ENCODE results near the gene MLH1. TPM values are rescaled to one million over a fixed set of nuclear protein-coding genes. Genes with fewer than 3 reads are reported as not detected.
"Not testable (repeated sequence)": the region's sequence is repeated elsewhere in the genome, so short reads cannot be mapped to it uniquely, and the experiment has no call there.

MLH1 gene
- 10 to 100 TPM; 24.4 to 39.9 (median 26.7) TPM for polyA plus RNA-seq (ENCODE audit: low read depth in 6 of 6)

DNA sequence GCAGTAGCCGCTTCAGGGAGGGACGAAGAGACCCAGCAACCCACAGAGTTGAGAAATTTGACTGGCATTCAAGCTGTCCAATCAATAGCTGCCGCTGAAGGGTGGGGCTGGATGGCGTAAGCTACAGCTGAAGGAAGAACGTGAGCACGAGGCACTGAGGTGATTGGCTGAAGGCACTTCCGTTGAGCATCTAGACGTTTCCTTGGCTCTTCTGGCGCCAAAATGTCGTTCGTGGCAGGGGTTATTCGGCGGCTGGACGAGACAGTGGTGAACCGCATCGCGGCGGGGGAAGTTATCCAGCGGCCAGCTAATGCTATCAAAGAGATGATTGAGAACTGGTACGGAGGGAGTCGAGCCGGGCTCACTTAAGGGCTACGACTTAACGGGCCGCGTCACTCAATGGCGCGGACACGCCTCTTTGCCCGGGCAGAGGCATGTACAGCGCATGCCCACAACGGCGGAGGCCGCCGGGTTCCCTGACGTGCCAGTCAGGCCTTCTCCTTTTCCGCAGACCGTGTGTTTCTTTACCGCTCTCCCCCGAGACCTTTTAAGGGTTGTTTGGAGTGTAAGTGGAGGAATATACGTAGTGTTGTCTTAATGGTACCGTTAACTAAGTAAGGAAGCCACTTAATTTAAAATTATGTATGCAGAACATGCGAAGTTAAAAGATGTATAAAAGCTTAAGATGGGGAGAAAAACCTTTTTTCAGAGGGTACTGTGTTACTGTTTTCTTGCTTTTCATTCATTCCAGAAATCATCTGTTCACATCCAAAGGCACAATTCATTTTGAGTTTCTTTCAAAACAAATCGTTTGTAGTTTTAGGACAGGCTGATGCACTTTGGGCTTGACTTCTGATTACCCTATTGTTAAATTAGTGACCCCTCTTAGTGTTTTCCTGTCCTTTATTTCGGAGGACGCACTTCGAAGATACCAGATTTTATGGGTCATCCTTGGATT is at the start of gene MLH1:
Gene MLH1 (plus strand): TSS at position 193 of the 958 bp plus-strand sequence. CDS start 30 bp downstream, at position 223.
- peaks cover 15 to 32% (median 21%) of the 10 kb centered on the region in 3 donors for H3K4me1 Mint-ChIP-seq
- H3K27me3 Mint-ChIP-seq = no peaks in the 10 kb centered on the region
- peaks cover 0 to 2% (median 1%) of the 10 kb centered on the region in 7 donors for H3K9me3 Mint-ChIP-seq
- ATAC-seq (ENCODE audit: low read depth in 2 of 2) (peak; percentile 80 to 81), DNase-seq (peak; percentile 99)
- peaks cover 14 to 18% of the 10 kb centered on the region in 2 donors for H3K36me3 Mint-ChIP-seq
- no peak within 1 kb of the TSS for H3K27ac Mint-ChIP-seq
- H3K4me3 Mint-ChIP-seq = no peak within 1 kb of the TSS

DNA sequence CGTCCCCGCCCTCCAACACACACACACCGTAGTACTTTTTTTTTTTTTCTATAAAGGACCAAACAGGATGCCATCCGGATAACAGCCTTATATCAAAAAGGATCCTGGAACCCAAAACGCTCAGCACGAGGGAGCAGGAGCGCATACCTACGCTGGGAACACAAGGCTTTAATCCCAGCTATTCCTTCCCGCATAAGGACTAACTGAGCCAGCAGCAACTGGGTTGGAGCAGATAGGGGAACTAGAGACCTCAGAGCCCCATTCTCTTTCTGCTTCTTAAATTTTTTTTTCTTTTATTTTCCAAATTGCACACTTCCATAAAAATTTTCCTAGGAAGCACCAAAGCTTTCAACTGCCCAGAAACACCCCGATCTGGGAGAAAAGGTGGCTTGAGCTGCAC is 49.7 kb upstream of the MLH1 start:
- Mint-ChIP-seq H3K4me3 (peak overlapping the region; percentile 82 to 93 (median 86)), H3K4me1 (peaks cover 14 to 30% (median 21%) of the 10 kb centered on the region in 3 donors), H3K9me3 (peaks cover 0 to 21% (median 16%) of the 10 kb centered on the region in 7 donors), H3K36me3 (peaks cover 4 to 10% of the 10 kb centered on the region in 2 donors), H3K27ac (peak overlapping the region in 4 of 6 donors; percentile 56 to 69 (median 64)), H3K27me3 (no peaks in the 10 kb centered on the region)
- DNase-seq = no peak
- ATAC-seq (ENCODE audit: low read depth in 2 of 2) = no peak

DNA sequence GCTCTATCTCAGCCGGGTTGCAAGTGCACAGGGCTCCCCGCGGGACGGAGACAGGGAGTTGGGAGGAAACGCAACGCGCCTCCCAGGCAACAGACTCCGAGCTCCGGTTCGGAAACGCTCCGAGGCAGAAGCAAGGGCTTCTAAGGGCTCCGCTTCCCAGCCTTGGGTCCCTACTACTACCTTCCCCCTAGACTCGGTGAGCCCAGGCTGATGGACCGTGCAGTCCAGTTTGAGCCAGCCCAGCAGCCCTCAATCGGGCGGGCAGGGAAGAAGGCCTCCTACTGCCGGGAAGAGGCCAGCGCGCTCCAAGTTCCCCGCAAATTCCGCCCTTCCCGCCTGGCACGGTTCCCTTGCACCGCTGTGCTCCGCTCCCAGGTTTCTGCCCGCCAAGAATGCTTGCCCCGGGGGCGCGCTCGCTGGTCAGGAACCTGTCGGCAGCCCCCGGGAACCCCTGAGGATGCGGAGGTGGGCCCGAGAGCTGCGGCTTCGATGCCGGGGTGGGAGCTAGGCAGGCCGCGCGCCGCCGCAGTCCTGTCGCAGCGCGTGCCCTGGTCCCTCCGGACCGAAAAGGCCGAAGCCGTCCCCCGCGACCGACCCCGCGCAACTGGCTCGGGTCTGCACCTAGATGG is 49.2 kb upstream of the MLH1 start:
- H3K27ac Mint-ChIP-seq = peak overlapping the region in 5 of 6 donors; percentile 19 to 69 (median 61)
- no peaks in the 10 kb centered on the region for H3K27me3 Mint-ChIP-seq

DNA sequence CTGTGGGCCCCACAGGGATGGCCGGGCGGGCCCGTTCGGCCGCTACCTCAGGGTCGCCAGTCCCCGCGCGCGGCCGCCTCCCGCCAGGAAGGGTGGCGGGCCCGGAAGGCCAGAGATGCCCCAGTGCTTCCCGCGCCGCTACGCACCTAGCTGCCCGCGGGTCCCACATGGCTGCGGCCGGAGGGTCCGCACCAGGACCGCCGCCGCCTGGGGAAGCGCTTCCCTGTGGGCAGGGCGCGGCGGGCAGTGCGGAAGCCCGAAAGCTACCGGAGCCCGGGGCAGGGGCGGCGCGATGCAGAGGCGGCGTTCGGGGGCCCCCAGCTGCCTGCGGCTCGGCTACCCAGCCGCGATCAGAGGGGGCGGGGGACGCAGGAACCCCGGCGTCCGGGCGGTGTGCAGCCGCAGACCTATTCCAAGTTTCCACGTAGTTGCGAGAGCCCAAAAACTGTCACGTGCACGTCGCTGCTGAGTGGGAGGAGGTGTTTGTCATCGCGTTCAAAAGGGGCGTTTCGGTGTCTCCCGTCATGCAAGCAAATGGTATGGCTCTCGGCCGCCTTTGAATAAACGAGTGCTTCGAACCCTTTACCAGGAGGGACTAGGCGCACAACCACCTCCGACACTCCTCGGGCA is 48.6 kb upstream of the MLH1 start, which contains the start of gene TRANK1:
Gene TRANK1 (minus strand): TSS at position 414 of the 630 bp plus-strand sequence. CDS start 245 bp downstream, at position 169.
- DNase-seq = peak; percentile 71
- H3K36me3 Mint-ChIP-seq = peaks cover 8 to 20% of the 10 kb centered on the region in 2 donors
- peak within 1 kb of the TSS; percentile 60 to 90 (median 76) for H3K27ac Mint-ChIP-seq
- H3K9me3 Mint-ChIP-seq = peaks cover 0 to 28% (median 22%) of the 10 kb centered on the region in 7 donors
- H3K4me1 Mint-ChIP-seq = peaks cover 9 to 30% (median 16%) of the 10 kb centered on the region in 3 donors
- no peaks in the 10 kb centered on the region for H3K27me3 Mint-ChIP-seq
- peak within 1 kb of the TSS; percentile 82 to 94 (median 90) for H3K4me3 Mint-ChIP-seq
- peak; percentile 88 to 89 for ATAC-seq (ENCODE audit: low read depth in 2 of 2)

More for the DNA sequence above, 49.2 kb upstream of the MLH1 start:
- peaks cover 0 to 26% (median 19%) of the 10 kb centered on the region in 7 donors for H3K9me3 Mint-ChIP-seq
- H3K4me1 Mint-ChIP-seq = peaks cover 13 to 30% (median 19%) of the 10 kb centered on the region in 3 donors
- H3K4me3 Mint-ChIP-seq = peak overlapping the region; percentile 82 to 93 (median 86)
- peak; percentile 44 to 51 for ATAC-seq (ENCODE audit: low read depth in 2 of 2)
- peak; percentile 28 for DNase-seq
- H3K36me3 Mint-ChIP-seq = peaks cover 5 to 15% of the 10 kb centered on the region in 2 donors

DNA sequence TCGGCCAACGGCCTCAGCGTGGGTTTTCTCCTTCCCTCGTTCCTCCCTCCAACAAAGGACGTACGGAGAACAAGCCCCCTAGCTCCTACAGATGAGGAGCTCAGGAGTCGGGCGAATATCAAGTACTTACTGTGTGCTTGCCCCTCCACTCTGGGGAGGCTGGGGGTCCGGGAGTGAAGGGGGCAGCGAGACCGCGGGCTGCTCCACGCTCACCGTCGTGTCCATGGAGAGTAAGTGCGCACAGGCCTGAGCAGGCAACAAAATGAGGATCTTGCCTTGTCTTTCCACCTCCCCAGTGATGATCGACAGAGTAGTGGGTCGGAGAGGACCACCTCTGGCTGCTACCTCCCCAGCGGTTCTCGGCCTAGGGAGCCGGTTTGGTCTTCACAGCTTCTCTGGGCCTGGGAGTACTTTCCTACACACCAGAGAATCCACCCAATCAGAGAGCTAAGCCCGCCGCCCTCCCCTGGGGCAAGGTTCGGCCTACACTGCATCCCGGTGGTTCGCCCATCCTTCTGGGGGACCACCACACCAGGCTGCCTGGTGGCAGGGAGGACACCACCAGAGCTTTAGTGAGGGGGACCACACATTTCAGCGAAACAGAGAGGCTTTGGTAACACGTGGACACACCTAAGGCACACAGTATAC is 47.9 kb upstream of the MLH1 start:
- Mint-ChIP-seq H3K9me3 (peaks cover 0 to 28% (median 22%) of the 10 kb centered on the region in 7 donors), H3K4me3 (peak overlapping the region; percentile 82 to 94 (median 90)), H3K36me3 (peaks cover 8 to 20% of the 10 kb centered on the region in 2 donors), H3K4me1 (peaks cover 9 to 29% (median 16%) of the 10 kb centered on the region in 3 donors), H3K27me3 (no peaks in the 10 kb centered on the region), H3K27ac (peak overlapping the region; percentile 60 to 90 (median 70))
- DNase-seq (no peak), ATAC-seq (ENCODE audit: low read depth in 2 of 2) (no peak)

DNA sequence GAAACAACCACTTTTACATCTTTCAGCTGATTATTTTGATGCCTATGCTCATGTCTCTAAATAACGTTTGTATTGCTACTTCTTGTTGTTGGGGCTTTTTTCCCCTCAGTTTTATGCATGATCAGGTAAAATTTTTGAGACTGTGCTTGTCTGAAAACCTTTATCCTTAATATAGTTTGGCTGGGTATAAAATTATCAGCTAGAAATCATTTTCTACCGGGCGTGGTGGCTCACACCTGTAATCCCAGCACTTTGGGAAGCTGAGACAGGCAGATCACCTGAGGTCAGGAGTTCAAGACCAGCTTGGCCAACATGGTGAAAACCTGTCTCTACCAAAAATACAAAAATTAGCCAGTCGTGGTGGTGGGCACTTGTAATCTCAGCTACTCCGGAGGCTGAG is 45.5 kb upstream of the MLH1 start:
- H3K27me3 Mint-ChIP-seq; ATAC-seq (ENCODE audit: low read depth in 2 of 2); DNase-seq: not testable (repeated sequence)
- Mint-ChIP-seq H3K4me3 (peak overlapping the region in 2 of 8 donors; percentile 68 to 74), H3K27ac (peak overlapping the region in 1 of 6 donors; percentile 24), H3K4me1 (peaks cover 6 to 18% (median 9%) of the 10 kb centered on the region in 3 donors), H3K9me3 (peaks cover 0 to 28% (median 22%) of the 10 kb centered on the region in 7 donors), H3K36me3 (peaks cover 8 to 20% of the 10 kb centered on the region in 2 donors)

DNA sequence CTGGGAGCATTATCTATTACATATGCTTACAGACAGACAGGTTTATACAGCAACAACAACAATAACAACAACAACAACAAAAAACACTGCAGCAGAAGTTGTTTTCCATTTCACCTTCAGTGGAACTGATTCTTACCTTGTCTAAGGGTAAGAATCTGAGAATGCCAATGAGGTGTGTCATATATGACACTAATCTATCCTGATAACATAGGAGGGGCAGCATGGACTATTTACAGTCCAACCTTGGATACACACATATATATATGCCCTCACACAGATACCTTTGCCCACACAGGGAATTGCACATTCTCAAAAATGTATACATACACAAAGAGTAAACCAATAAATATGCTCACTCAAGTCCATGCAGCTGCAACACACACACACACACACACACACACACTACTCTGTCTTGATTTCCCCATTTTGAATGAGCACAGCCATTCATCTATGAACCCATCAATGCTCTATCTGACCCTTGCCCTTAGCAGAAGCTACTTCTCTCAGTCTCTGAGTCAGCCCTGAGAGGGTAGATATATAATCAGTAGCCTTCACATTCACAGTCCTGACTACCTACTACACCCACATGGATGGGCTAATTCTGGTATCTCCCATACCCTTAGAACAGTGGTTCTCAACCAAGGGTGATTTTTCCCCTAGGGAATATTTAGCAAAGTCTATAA is 38.7 kb upstream of the MLH1 start:
- ATAC-seq (ENCODE audit: low read depth in 2 of 2) (no peak), DNase-seq (no peak)
- peaks cover 0 to under 1% of the 10 kb centered on the region in 2 donors for H3K36me3 Mint-ChIP-seq

DNA sequence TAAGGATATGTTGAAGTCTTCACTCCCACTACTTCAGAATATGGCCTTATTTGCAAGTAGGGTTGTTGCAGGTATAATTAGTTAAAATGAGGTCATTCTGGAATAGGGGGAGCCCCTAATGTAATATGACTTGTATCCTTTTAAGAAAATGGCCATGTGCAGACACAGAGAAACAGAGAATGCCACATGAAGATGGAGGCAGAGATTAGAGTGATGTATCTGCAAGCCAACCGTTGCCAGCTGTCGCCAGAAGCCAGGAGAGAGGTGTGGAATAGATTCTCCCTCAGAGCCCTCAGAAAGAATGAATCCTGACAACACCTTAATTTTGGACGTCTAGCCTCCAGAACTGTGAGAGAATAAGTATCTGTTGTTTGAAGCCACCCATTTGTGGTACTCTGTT is 37.2 kb upstream of the MLH1 start:
- Mint-ChIP-seq H3K27ac (no peak overlapping the region), H3K9me3 (no peaks in the 10 kb centered on the region), H3K36me3 (no peaks in the 10 kb centered on the region), H3K4me3 (no peak overlapping the region), H3K27me3 (no peaks in the 10 kb centered on the region), H3K4me1 (peaks cover 0 to 11% (median 9%) of the 10 kb centered on the region in 3 donors)
- ATAC-seq (ENCODE audit: low read depth in 2 of 2) (no peak), DNase-seq (no peak)

More for the DNA sequence above, 38.7 kb upstream of the MLH1 start:
- no peaks in the 10 kb centered on the region for H3K27me3 Mint-ChIP-seq
- no peak overlapping the region for H3K4me3 Mint-ChIP-seq
- no peaks in the 10 kb centered on the region for H3K9me3 Mint-ChIP-seq
- H3K4me1 Mint-ChIP-seq = peaks cover 0 to 11% (median 9%) of the 10 kb centered on the region in 3 donors
- no peak overlapping the region for H3K27ac Mint-ChIP-seq

DNA sequence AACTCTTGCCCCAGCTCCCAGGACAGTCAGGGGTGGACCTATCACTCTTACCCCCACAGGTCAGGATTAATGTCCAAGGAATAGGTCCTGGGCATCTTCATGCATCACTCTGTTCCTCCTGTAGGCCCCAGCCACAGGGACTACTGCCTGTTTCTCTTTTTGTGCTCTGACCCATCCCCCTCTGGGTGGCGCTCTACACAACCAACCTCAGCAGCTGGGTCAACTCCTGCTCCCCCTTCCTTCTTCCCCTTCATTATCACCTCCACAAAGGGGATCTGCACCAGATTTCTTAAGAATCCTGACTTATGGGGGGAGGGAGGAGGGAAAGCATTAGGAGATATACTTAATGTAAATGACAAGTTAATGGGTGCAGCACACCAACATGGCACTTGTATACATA is 36.3 kb upstream of the MLH1 start:
- H3K4me3 Mint-ChIP-seq = no peak overlapping the region
- DNase-seq (no peak), ATAC-seq (ENCODE audit: low read depth in 2 of 2) (no peak)
- peaks cover 0 to 11% (median 9%) of the 10 kb centered on the region in 3 donors for H3K4me1 Mint-ChIP-seq
- H3K9me3 Mint-ChIP-seq = no peaks in the 10 kb centered on the region
- H3K27ac Mint-ChIP-seq = no peak overlapping the region
- H3K27me3 Mint-ChIP-seq = no peaks in the 10 kb centered on the region
- no peaks in the 10 kb centered on the region for H3K36me3 Mint-ChIP-seq

DNA sequence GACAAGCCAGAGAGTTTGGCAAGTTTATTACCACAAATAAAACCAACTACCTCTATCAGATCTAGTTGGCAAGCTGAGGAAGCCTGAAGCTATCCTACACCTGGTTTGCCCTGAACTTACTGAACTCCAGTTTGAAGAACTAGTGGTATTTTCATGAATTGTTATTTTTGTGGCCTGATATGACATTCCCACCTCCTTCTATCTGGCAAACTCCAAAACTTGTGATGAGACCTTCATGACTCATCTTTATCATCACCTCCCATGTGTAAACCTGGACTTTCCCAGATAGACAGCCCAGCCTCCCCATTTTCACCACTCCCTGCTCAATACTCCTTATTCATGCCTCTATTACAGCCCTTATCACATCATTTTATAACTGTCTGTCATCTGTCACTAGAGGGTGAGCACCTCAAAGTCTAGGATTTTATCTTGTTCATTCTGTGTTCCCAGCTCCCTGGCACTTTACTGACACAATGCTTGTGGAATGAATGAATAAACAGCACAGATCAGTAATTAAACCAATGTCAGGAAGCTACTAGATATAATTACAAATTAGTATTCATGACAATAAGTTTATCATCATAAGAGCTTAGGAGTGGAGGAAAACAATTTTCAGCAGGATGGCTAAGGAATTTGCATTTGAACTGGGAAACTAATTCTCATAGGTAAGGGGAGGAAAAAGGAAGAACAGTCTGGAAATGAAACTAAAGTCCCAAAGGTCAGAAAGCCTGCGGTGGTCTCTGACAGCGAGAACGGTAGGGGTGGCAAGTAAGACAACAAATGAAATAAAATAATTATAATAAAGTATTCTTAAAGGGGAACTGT is 35.2 kb upstream of the MLH1 start:
- Mint-ChIP-seq H3K27me3 (no peaks in the 10 kb centered on the region), H3K9me3 (no peaks in the 10 kb centered on the region), H3K4me1 (peaks cover 0 to 11% (median 9%) of the 10 kb centered on the region in 3 donors), H3K27ac (no peak overlapping the region), H3K36me3 (no peaks in the 10 kb centered on the region), H3K4me3 (no peak overlapping the region)
- ATAC-seq (ENCODE audit: low read depth in 2 of 2) (no peak), DNase-seq (no peak)

DNA sequence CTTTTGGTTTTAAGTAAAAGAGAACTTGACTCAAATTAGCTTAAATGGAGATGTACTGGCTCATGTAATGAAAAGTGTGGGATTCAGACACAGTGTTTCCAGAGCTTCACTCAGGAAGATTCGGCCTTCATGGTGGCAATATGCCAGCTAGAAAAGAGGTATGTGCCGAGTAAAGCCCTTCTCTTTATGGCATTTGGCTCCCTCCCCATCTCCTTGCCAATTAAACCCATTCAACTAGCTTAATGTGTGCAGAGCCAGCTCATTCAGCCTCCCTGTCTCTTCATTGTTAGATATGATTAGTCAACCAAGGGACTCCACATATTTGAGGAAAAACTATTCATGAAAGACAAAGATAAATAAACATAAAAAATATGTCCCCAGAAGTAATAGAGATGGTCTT is 33.5 kb upstream of the MLH1 start:
- peak overlapping the region in 1 of 6 donors; percentile 7 for H3K27ac Mint-ChIP-seq
- no peaks in the 10 kb centered on the region for H3K27me3 Mint-ChIP-seq
- H3K9me3 Mint-ChIP-seq = no peaks in the 10 kb centered on the region
- DNase-seq (no peak), ATAC-seq (ENCODE audit: low read depth in 2 of 2) (no peak)
- no peaks in the 10 kb centered on the region for H3K36me3 Mint-ChIP-seq
- H3K4me3 Mint-ChIP-seq = no peak overlapping the region
- H3K4me1 Mint-ChIP-seq = peaks cover 2 to 17% (median 15%) of the 10 kb centered on the region in 3 donors
